ENCODE data around the gene TIAM2. TPM values are rescaled to one million over a fixed set of nuclear protein-coding genes. Genes with fewer than 3 reads are reported as not detected.

TIAM2 gene
- total RNA-seq, 4 donors from 2014 or later, result 4.2 to 12.7 (median 7.5) TPM

- H3K27ac ChIP-seq, result no peak overlapping the region
- DNase-seq, result no peak
- no peaks in the 10 kb centered on the region for H3K4me1 ChIP-seq
- in situ Hi-C loops (cut with MboI; ENCODE audit: low pct_ligation_motif_present in 1 of 4, low pct_unique_long_range_greater_than_20kb in 1 of 4, low sequenced_read_pairs in 3 of 4), result loop anchor here in 1 of 4 donors (25.0 kb wide), 1 partner anchor 572 kb away; no protein-coding TSS in a partner anchor
- no peaks in the 10 kb centered on the region for H3K9me3 ChIP-seq
- WGBS, 2 donors (ENCODE audit: low coverage in 1 of 2), result 84 to 89% methylated on average over 4 of the region's 4 CpGs
- TF ChIP-seq POLR2AphosphoS5 (IDR thresholded peaks at IDR 0.05) (no peak), EP300 (IDR thresholded peaks at IDR 0.05; ENCODE audit: low read depth) (no peak), CTCF (IDR thresholded peaks at IDR 0.05) (no peak), POLR2A (IDR thresholded peaks at IDR 0.05) (no peak)
- peaks cover 0 to 18% (median 4%) of the 10 kb centered on the region in 4 donors for H3K36me3 ChIP-seq
- H3K27me3 ChIP-seq, result no peaks in the 10 kb centered on the region
- intact Hi-C loops (cut with DNase I; ENCODE audit: low total_unique reads), result no loop called here
- H3K4me3 ChIP-seq, result no peak overlapping the region
Observed at GRCh38 chr6:155284775-155285174, 289.7 kb downstream of the TIAM2 start.

- Histone ChIP-seq H3K9me3 (no peaks in the 10 kb centered on the region), H3K4me1 (no peaks in the 10 kb centered on the region), H3K27ac (no peak overlapping the region), H3K36me3 (peaks cover 0 to 23% (median 4%) of the 10 kb centered on the region in 4 donors), H3K27me3 (no peaks in the 10 kb centered on the region), H3K4me3 (no peak overlapping the region)
- 87 to 100% methylated on average over 1 to 2 of the region's 2 CpGs for whole genome bisulfite sequencing, 2 donors (ENCODE audit: low coverage in 1 of 2)
- intact Hi-C loops (cut with DNase I; ENCODE audit: low total_unique reads), result no loop called here
- in situ Hi-C loops (cut with MboI; ENCODE audit: low pct_ligation_motif_present in 1 of 4, low pct_unique_long_range_greater_than_20kb in 1 of 4, low sequenced_read_pairs in 3 of 4), result loop anchor here in 1 of 4 donors (25.0 kb wide), 1 partner anchor 575 kb away; no protein-coding TSS in a partner anchor
- DNase-seq, result no peak
- TF ChIP-seq POLR2A (IDR thresholded peaks at IDR 0.05) (no peak), CTCF (IDR thresholded peaks at IDR 0.05) (no peak), POLR2AphosphoS5 (IDR thresholded peaks at IDR 0.05) (no peak), EP300 (IDR thresholded peaks at IDR 0.05; ENCODE audit: low read depth) (no peak)
Observed at GRCh38 chr6:155287762-155288161, 292.6 kb downstream of the TIAM2 start.

- Histone ChIP-seq H3K4me3 (no peak overlapping the region), H3K9me3 (no peaks in the 10 kb centered on the region), H3K4me1 (no peaks in the 10 kb centered on the region), H3K36me3 (peaks cover 0 to 11% (median 4%) of the 10 kb centered on the region in 4 donors), H3K27me3 (no peaks in the 10 kb centered on the region), H3K27ac (no peak overlapping the region)
- in situ Hi-C loops (cut with MboI; ENCODE audit: low pct_ligation_motif_present in 1 of 4, low pct_unique_long_range_greater_than_20kb in 1 of 4, low sequenced_read_pairs in 3 of 4) (loop anchor here in 1 of 4 donors (25.0 kb wide), 1 partner anchor 578 kb away; no protein-coding TSS in a partner anchor), intact Hi-C loops (cut with DNase I; ENCODE audit: low total_unique reads) (no loop called here)
- TF ChIP-seq POLR2AphosphoS5 (IDR thresholded peaks at IDR 0.05) (no peak), EP300 (IDR thresholded peaks at IDR 0.05; ENCODE audit: low read depth) (no peak), CTCF (IDR thresholded peaks at IDR 0.05) (no peak), POLR2A (IDR thresholded peaks at IDR 0.05) (no peak)
- 91 to 96% methylated on average over 5 of the region's 5 CpGs for WGBS, 2 donors (ENCODE audit: low coverage in 1 of 2)
- DNase-seq, result no peak
Observed at GRCh38 chr6:155290491-155290890, 295.4 kb downstream of the TIAM2 start.

GRCh38 chr6:155291291-155291690, 296.2 kb downstream of the TIAM2 start:
- TF ChIP-seq EP300 (IDR thresholded peaks at IDR 0.05; ENCODE audit: low read depth) (no peak), CTCF (IDR thresholded peaks at IDR 0.05) (no peak)
- Histone ChIP-seq H3K4me3 (no peak overlapping the region), H3K4me1 (no peaks in the 10 kb centered on the region), H3K9me3 (no peaks in the 10 kb centered on the region), H3K27ac (no peak overlapping the region), H3K27me3 (no peaks in the 10 kb centered on the region), H3K36me3 (peaks cover 0 to 11% (median 4%) of the 10 kb centered on the region in 4 donors)
- WGBS, 2 donors (ENCODE audit: low coverage in 1 of 2), result 38 to 71% methylated on average over 3 of the region's 3 CpGs
- no peak for DNase-seq
- in situ Hi-C loops (cut with MboI; ENCODE audit: low pct_ligation_motif_present in 1 of 4, low pct_unique_long_range_greater_than_20kb in 1 of 4, low sequenced_read_pairs in 3 of 4) (loop anchor here in 1 of 4 donors (25.0 kb wide), 1 partner anchor 579 kb away; no protein-coding TSS in a partner anchor), intact Hi-C loops (cut with DNase I; ENCODE audit: low total_unique reads) (no loop called here)

All from transverse colon (tissue), 4 donors.